Left renal pelvis (tissue), 4 donors: ENCODE data around the gene GIMAP6. TPM values are rescaled to one million over a fixed set of nuclear protein-coding genes. Genes with fewer than 3 reads are reported as not detected.
"Not testable (repeated sequence)": the region's sequence is repeated elsewhere in the genome, so short reads cannot be mapped to it uniquely, and the experiment has no call there.

Experiments used
- DNase-seq, 4 donors: peaks; one replicate each; pipeline ENCODE4 v3.0.0-alpha.2; 2013; ENCODE audit warnings: low read depth in 4 of 4, low spot score in 3 of 4
- polyA plus RNA-seq, 4 donors: library from polyadenylated mRNA; unstranded; fragments of 120-200 nt; gene quantifications; one replicate each; pipeline ENCODE4 v1.2.1, GENCODE V29; 2013; ENCODE audit not compliant: insufficient read length in 4 of 4

GIMAP6 gene
- polyA plus RNA-seq, 4 donors = 9.3 to 17.8 (median 13.8) TPM

- no peak for DNase-seq
Measured at GRCh38 chr7:150586785-150587152, 45.4 kb downstream of the GIMAP6 start.

GRCh38 chr7:150586068-150586784 lies 46.0 kb downstream of the GIMAP6 start:
- no peak for DNase-seq

GRCh38 chr7:150585199-150585598 lies 47.0 kb downstream of the GIMAP6 start:
- no peak for DNase-seq

- no peak for DNase-seq
Measured at GRCh38 chr7:150580638-150581394, 51.4 kb downstream of the GIMAP6 start.

- DNase-seq = not testable (repeated sequence)
Measured at GRCh38 chr7:150579979-150580637, 52.1 kb downstream of the GIMAP6 start.

Other genes starting within 250 kb of the GIMAP6 start
- 1 to 10 TPM; 4.1 to 9.5 (median 8.5) TPM for gene GIMAP8, start 181.8 kb downstream of the GIMAP6 start, polyA plus RNA-seq
- 10 to 100 TPM in 3 of 4 donors, 1 to 10 TPM in 1; 7.6 to 17.5 (median 12.2) TPM for gene GIMAP7, start 117.5 kb downstream of the GIMAP6 start, polyA plus RNA-seq
- gene GIMAP4, start 65.0 kb downstream of the GIMAP6 start, polyA plus RNA-seq = 10 to 100 TPM; 14.9 to 26.2 (median 21.7) TPM
- gene GIMAP2, start 53.3 kb upstream of the GIMAP6 start, polyA plus RNA-seq = 10 to 100 TPM in 1 of 4 donors, 1 to 10 TPM in 3; 7.2 to 10.1 (median 7.9) TPM
- 1 to 10 TPM; 1.5 to 2.7 (median 2.2) TPM for gene GIMAP1, start 84.2 kb upstream of the GIMAP6 start, polyA plus RNA-seq
- 1 to 10 TPM; 3.2 to 7.0 (median 3.9) TPM for gene GIMAP5, start 105.0 kb upstream of the GIMAP6 start, polyA plus RNA-seq
- 100 to 1,000 TPM in 1 of 4 donors, 10 to 100 TPM in 3; 27.4 to 105 (median 70.6) TPM for gene TMEM176B, start 168.0 kb upstream of the GIMAP6 start, polyA plus RNA-seq
- gene TMEM176A, start 168.4 kb upstream of the GIMAP6 start, polyA plus RNA-seq = 100 to 1,000 TPM in 1 of 4 donors, 10 to 100 TPM in 3; 19.7 to 131 (median 77.5) TPM
- 100 to 1,000 TPM in 1 of 4 donors, 10 to 100 TPM in 2, 1 to 10 TPM in 1; 1.0 to 121 (median 49.9) TPM for gene AOC1, start 220.1 kb upstream of the GIMAP6 start, polyA plus RNA-seq